IPS-20b (cell line): ENCODE data around the gene TMEM150A.

Experiments used
- H3K27ac ChIP-seq: one replicate; pipeline ENCODE4 v1.5.1; 2013; ENCODE audit warnings: low read length
- H3K27me3 ChIP-seq: 2 replicates; pipeline ENCODE4 v1.6.1; 2013; ENCODE audit warnings: mild to moderate bottlenecking, low read length, inconsistent platforms; ENCODE audit not compliant: insufficient read depth
- H3K36me3 ChIP-seq: 2 replicates; pipeline ENCODE4 v1.6.1; 2013; ENCODE audit warnings: low read depth, mild to moderate bottlenecking, inconsistent platforms, low read length, moderate library complexity; ENCODE audit not compliant: insufficient read depth
- H3K4me1 ChIP-seq: 2 replicates; pipeline ENCODE4 v1.6.1; 2013; ENCODE audit warnings: mild to moderate bottlenecking, control low read depth, inconsistent platforms, low read length, moderate library complexity; ENCODE audit not compliant: insufficient read depth
- H3K4me3 ChIP-seq: 2 replicates; pipeline ENCODE4 v1.5.1; 2013; ENCODE audit warnings: mild to moderate bottlenecking, low read length, inconsistent platforms
- H3K9ac ChIP-seq: 2 replicates; pipeline ENCODE4 v1.6.1; 2013; ENCODE audit warnings: low read depth, mild to moderate bottlenecking, inconsistent platforms, low read length, moderate library complexity
- H3K9me3 ChIP-seq: 2 replicates; pipeline ENCODE4 v1.6.1; 2013; ENCODE audit warnings: mild to moderate bottlenecking, low read depth, low read length, inconsistent platforms; ENCODE audit not compliant: insufficient read depth

The TMEM150A gene

DNA sequence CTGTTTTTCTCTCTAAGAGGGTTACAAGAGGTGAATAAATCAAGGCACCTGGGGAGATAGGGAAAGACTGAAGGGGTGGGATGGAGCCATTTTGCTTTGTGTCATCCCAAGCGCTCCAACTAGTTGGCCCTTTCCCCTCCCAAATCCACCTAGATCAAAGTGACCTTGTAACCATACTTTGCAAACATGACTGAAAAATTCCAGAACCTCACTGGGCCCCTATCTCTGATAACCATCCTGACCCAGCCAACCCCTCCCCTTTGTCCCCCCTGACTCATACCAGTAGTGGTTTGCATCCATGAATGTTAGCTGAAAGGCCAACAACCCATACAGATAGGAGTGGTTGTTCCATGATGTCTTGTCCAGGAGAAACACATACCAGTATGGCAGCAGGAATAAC, 44.3 kb downstream of the TMEM150A start:
- no peak overlapping the region for H3K9ac ChIP-seq
- peaks cover 51% of the 10 kb centered on the region for H3K36me3 ChIP-seq
- H3K27ac ChIP-seq = no peak overlapping the region
- no peak overlapping the region for H3K4me3 ChIP-seq
- no peaks in the 10 kb centered on the region for H3K9me3 ChIP-seq
- H3K27me3 ChIP-seq = no peaks in the 10 kb centered on the region
- H3K4me1 ChIP-seq = peaks cover 5% of the 10 kb centered on the region; the same call in 1 of the 2 replicates

- H3K27ac ChIP-seq = no peak overlapping the region
- no peaks in the 10 kb centered on the region for H3K9me3 ChIP-seq
- peaks cover 61% of the 10 kb centered on the region for H3K36me3 ChIP-seq
- no peak overlapping the region for H3K4me3 ChIP-seq
- no peaks in the 10 kb centered on the region for H3K27me3 ChIP-seq
- no peak overlapping the region for H3K9ac ChIP-seq
- peaks cover 5% of the 10 kb centered on the region; the same call in 1 of the 2 replicates for H3K4me1 ChIP-seq
Measured at GRCh38 chr2:85557130-85557529, 45.4 kb downstream of the TMEM150A start.

DNA sequence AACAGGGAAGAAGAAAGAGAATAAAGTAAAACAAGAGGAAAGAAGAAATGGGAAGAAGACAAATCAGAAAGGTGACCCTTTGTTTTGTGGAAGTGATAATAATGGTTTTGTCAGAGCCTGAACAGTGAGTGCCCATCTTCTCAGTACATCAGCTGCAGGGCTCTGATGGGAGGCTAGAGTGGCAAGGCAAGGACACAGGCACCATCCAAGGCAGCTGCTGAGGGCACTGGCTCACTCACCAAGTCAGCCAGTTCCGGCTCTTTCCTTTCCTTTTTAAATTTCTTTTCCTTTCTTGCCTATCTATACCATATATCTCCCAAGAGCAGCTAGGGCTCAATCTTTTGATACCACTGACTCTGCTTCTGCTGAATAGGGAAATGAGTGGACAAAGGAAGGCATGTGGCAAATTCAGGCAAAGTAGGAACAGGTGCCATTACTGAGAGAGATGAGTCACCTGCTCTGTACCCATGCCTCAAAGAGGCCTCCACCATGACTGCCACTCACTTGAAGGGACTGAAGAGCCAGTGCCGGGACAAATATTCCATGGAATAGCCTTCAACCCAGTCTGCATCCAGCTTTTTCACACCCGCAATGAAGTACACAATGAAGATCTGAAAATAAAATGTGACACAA, 47.4 kb downstream of the TMEM150A start:
- H3K27me3 ChIP-seq = no peaks in the 10 kb centered on the region
- H3K4me3 ChIP-seq = no peak overlapping the region
- H3K9me3 ChIP-seq = no peaks in the 10 kb centered on the region
- peaks cover 4% of the 10 kb centered on the region; the same call in 1 of the 2 replicates for H3K4me1 ChIP-seq
- H3K36me3 ChIP-seq = peaks cover 80% of the 10 kb centered on the region
- H3K9ac ChIP-seq = no peak overlapping the region
- no peak overlapping the region for H3K27ac ChIP-seq

DNA sequence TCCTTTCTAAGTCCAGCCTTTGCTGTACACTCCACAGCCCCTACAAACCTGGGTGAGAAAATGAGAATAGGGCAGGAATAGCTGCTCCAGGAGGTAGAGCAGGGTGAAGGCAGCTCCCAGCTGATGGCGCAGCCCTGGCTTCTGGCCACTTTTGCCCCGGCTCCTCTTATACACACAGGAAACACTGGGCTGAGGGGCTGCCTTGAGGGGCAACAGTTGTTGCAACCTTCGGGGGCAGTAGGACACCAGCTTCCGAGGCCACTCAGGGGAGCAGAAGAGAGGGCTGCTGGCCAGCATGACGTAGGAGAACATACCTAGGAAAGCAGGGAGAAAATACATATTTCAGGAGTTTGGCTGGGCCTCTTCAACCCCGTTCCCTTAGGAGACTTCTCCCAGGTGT, 49.3 kb downstream of the TMEM150A start:
- H3K27ac ChIP-seq = no peak overlapping the region
- no peaks in the 10 kb centered on the region for H3K27me3 ChIP-seq
- no peaks in the 10 kb centered on the region for H3K4me1 ChIP-seq
- no peaks in the 10 kb centered on the region for H3K9me3 ChIP-seq
- no peak overlapping the region for H3K9ac ChIP-seq
- H3K4me3 ChIP-seq = no peak overlapping the region
- H3K36me3 ChIP-seq = peaks cover 93% of the 10 kb centered on the region

DNA sequence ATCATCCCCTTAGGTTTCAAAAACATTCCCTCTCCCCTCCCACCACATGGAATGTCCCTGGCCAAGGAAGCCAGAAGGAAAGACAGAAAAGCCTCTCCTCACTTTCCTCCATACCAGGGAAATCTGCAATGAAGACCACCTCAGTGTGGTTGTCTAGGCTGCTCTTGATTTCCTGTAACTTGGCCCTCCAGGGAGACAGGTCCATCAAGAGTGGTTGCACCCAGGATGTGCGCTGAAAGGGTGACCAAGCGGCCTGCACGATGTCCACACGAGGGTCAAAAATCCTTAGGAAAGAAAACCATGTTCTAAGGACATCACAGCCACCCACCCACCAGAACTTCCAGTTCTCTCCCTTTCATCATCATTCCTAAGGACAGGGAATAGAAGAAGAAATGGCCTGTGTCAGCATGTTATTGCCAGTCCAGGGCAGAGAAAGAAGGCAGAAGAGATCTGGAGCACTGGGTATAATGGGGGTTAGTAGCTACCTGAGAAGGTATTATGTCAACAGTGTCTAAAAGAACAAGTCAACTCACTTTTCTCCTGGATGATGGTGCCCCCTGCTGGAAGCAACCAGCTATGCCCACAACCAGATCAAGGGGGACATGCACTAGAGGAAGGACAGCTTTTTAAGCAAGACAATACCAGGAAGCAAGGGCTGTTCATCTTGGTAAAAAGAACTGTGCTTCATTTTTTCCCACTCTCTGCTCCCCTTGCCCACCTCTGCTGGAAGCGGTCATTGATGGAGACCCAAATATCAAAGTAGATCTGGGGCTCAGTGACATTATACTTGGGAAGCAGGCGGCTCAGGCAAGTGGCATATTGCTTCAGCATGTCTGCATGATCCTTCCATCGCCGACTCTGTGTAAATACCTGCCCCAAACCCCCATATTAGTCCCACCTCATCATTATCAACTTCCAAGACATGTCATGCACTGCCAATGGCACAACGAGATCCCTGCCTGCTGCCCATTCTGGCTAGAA, 50.5 kb downstream of the TMEM150A start:
- no peak overlapping the region for H3K9ac ChIP-seq
- peaks cover 86% of the 10 kb centered on the region for H3K36me3 ChIP-seq
- H3K4me1 ChIP-seq = no peaks in the 10 kb centered on the region
- no peaks in the 10 kb centered on the region for H3K9me3 ChIP-seq
- no peak overlapping the region for H3K4me3 ChIP-seq
- no peak overlapping the region for H3K27ac ChIP-seq
- H3K27me3 ChIP-seq = no peaks in the 10 kb centered on the region

DNA sequence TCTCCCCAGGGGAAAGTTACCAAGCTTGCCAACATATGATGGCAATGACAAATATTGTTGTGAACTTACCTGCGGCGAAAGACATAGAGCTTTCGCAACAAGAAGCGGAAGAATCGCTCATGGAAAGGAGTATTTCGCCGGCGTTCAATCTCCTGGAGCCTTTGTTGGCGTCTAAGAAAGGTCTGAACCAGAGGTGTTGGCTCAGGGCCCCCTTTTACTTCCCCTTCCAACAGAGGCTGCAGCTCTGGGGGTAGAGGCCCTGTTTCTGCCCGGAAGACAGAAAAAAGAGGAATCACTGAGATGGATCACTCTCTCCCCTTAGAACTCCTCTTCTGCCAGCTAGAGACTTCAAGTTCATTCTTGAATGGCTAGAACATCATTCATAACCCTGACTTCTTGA, 52.0 kb downstream of the TMEM150A start:
- H3K9me3 ChIP-seq = no peaks in the 10 kb centered on the region
- no peak overlapping the region for H3K4me3 ChIP-seq
- no peaks in the 10 kb centered on the region for H3K27me3 ChIP-seq
- H3K4me1 ChIP-seq = no peaks in the 10 kb centered on the region
- H3K27ac ChIP-seq = no peak overlapping the region
- H3K9ac ChIP-seq = no peak overlapping the region
- H3K36me3 ChIP-seq = peaks cover 78% of the 10 kb centered on the region

GRCh38 chr2:85549826-85550225, 52.7 kb downstream of the TMEM150A start:
- H3K4me3 ChIP-seq = no peak overlapping the region
- H3K27me3 ChIP-seq = no peaks in the 10 kb centered on the region
- no peaks in the 10 kb centered on the region for H3K9me3 ChIP-seq
- no peak overlapping the region for H3K9ac ChIP-seq
- no peaks in the 10 kb centered on the region for H3K4me1 ChIP-seq
- H3K36me3 ChIP-seq = peaks cover 78% of the 10 kb centered on the region
- no peak overlapping the region for H3K27ac ChIP-seq

DNA sequence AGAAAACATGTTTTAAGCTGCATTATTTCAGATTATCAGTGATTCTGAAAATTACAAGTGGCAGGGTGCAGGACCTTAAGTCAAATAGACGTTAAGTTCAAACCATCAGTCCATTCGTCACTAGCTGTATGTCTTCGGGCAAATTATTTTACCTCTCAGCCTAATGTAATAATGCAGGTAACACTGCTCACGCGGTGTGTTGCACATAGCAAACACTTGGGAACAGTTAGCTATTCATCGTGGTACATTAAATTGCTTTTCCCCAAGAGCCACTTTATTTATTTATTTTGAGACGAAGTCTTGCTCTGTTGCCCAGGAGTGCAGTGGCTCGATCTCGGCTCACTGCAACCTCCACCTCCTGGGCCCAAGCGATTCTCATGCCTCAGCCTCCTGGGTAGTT, 53.4 kb downstream of the TMEM150A start:
- no peaks in the 10 kb centered on the region for H3K4me1 ChIP-seq
- no peak overlapping the region for H3K9ac ChIP-seq
- no peaks in the 10 kb centered on the region for H3K9me3 ChIP-seq
- no peak overlapping the region for H3K4me3 ChIP-seq
- peaks cover 78% of the 10 kb centered on the region for H3K36me3 ChIP-seq
- no peaks in the 10 kb centered on the region for H3K27me3 ChIP-seq
- H3K27ac ChIP-seq = no peak overlapping the region

DNA sequence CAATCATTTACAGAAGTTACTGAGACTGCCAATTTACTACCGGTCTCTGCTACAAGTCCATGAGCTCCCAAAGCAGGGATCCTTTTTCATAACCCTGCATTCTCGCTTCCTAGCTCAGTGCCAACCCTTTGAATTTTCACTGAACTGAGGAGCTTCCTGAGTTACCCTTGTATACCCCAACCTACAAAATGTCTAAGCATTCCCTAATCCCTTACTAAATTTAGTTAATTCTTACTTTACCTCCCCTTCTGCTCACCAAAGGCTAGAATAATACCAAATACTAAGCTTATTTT, 53.9 kb downstream of the TMEM150A start:
- Histone ChIP-seq H3K9ac (no peak overlapping the region), H3K4me1 (no peaks in the 10 kb centered on the region), H3K36me3 (peaks cover 78% of the 10 kb centered on the region), H3K27ac (no peak overlapping the region), H3K9me3 (no peaks in the 10 kb centered on the region), H3K27me3 (no peaks in the 10 kb centered on the region), H3K4me3 (no peak overlapping the region)
